ENCODE results near the gene CGB3.

Gene CGB3

GRCh38 chr19:48992581-48993174 is 31.5 kb downstream of the CGB3 start:
- no peaks in the 10 kb centered on the region for H3K9me3 ChIP-seq
- peaks cover 32% of the 10 kb centered on the region for H3K36me3 ChIP-seq
- peaks cover 39 to 40% of the 10 kb centered on the region in 2 experiments for H3K4me1 ChIP-seq (ENCODE audit: control insufficient read depth in 1 of 2, insufficient read depth in 1 of 2, low read depth in 1 of 2, low read length in 1 of 2)

GRCh38 chr19:48991873-48992580 is 32.1 kb downstream of the CGB3 start:
- H3K4me1 ChIP-seq (ENCODE audit: control insufficient read depth in 1 of 2, insufficient read depth in 1 of 2, low read depth in 1 of 2, low read length in 1 of 2) = peaks cover 39 to 40% of the 10 kb centered on the region in 2 experiments
- peak overlapping the region; percentile 77 to 81 for H3K4me3 ChIP-seq (ENCODE audit: low read depth in 1 of 2, low read length in 1 of 2)
- no peaks in the 10 kb centered on the region for H3K27me3 ChIP-seq
- peaks cover 35% of the 10 kb centered on the region for H3K36me3 ChIP-seq
- H3K27ac ChIP-seq = peak overlapping the region; percentile 90
- TF ChIP-seq CTCF (IDR thresholded peaks at IDR 0.05) = no peak
- no peaks in the 10 kb centered on the region for H3K9me3 ChIP-seq

More at GRCh38 chr19:48992581-48993174, 31.5 kb downstream of the CGB3 start:
- peak overlapping the region; percentile 77 to 81 for H3K4me3 ChIP-seq (ENCODE audit: low read depth in 1 of 2, low read length in 1 of 2)
- H3K27me3 ChIP-seq = no peaks in the 10 kb centered on the region
- no peak for TF ChIP-seq CTCF (IDR thresholded peaks at IDR 0.05)
- peak overlapping the region; percentile 90 for H3K27ac ChIP-seq

- H3K9me3 ChIP-seq = no peaks in the 10 kb centered on the region
- no peak for TF ChIP-seq CTCF (IDR thresholded peaks at IDR 0.05)
- H3K36me3 ChIP-seq = peaks cover 45% of the 10 kb centered on the region
- no peaks in the 10 kb centered on the region for H3K27me3 ChIP-seq
- H3K4me3 ChIP-seq (ENCODE audit: low read depth in 1 of 2, low read length in 1 of 2) = no peak overlapping the region
- H3K27ac ChIP-seq = peak overlapping the region; percentile 90
- peaks cover 39 to 40% of the 10 kb centered on the region in 2 experiments for H3K4me1 ChIP-seq (ENCODE audit: control insufficient read depth in 1 of 2, insufficient read depth in 1 of 2, low read depth in 1 of 2, low read length in 1 of 2)
Measured at GRCh38 chr19:48991011-48991609, 33.0 kb downstream of the CGB3 start.

- no peaks in the 10 kb centered on the region for H3K9me3 ChIP-seq
- H3K4me1 ChIP-seq (ENCODE audit: control insufficient read depth in 1 of 2, insufficient read depth in 1 of 2, low read depth in 1 of 2, low read length in 1 of 2) = peaks cover 39 to 40% of the 10 kb centered on the region in 2 experiments
- TF ChIP-seq CTCF (IDR thresholded peaks at IDR 0.05) = no peak
- peaks cover 52% of the 10 kb centered on the region for H3K36me3 ChIP-seq
- no peak overlapping the region for H3K4me3 ChIP-seq (ENCODE audit: low read depth in 1 of 2, low read length in 1 of 2)
- H3K27ac ChIP-seq = peak overlapping the region; percentile 1
- H3K27me3 ChIP-seq = no peaks in the 10 kb centered on the region
Measured at GRCh38 chr19:48990400-48990799, 33.7 kb downstream of the CGB3 start.

GRCh38 chr19:48989701-48990291 is 34.3 kb downstream of the CGB3 start:
- Histone ChIP-seq H3K4me3 (ENCODE audit: low read depth in 1 of 2, low read length in 1 of 2) (no peak overlapping the region), H3K27ac (no peak overlapping the region)
- no peak for TF ChIP-seq CTCF (IDR thresholded peaks at IDR 0.05)

More at GRCh38 chr19:48989701-48990291, 34.3 kb downstream of the CGB3 start:
- Histone ChIP-seq H3K4me1 (ENCODE audit: control insufficient read depth in 1 of 2, insufficient read depth in 1 of 2, low read depth in 1 of 2, low read length in 1 of 2) (peaks cover 34 to 36% of the 10 kb centered on the region in 2 experiments), H3K27me3 (no peaks in the 10 kb centered on the region), H3K36me3 (peaks cover 58% of the 10 kb centered on the region), H3K9me3 (no peaks in the 10 kb centered on the region)

Measured in neutrophil (primary cell).